ENCODE results near the gene PRIMA1.

DNA sequence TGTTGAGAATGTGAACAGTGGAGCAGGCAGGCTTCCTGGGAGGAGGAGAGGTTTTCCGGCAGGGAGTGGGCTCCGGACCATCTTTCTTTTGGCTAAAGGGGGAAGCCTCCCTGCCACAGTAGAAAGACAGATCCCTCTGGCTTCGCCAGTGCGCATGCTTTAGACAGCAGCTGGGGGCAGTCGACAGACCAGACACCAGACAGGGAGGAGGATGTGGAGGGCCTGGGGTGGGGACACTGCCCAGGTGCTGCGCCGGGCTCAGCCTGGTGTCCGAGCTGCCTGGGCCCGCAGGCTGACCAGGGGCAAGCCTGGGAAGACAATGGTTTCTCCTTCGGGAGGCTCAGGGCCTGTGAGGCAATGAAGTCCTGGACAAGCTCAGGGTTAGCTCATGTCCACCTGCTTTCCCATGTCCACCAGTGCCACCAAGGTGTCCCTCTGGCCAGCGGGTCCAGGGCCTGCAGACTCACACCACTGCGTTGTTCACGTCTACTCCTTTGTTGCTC lies 67.3 kb downstream of the PRIMA1 start:
- TF ChIP-seq JUN (CRISPR knock-in tag; IDR thresholded peaks at IDR 0.05) (no peak), NFYB (CRISPR knock-in tag; conservative IDR thresholded peaks at IDR 0.05; ENCODE audit: low read depth) (no peak), SP1 (CRISPR knock-in tag; conservative IDR thresholded peaks at IDR 0.05) (no peak), IRF2 (CRISPR knock-in tag; IDR thresholded peaks at IDR 0.05; ENCODE audit: borderline replicate concordance, low read depth) (no peak), ZNF263 (CRISPR knock-in tag; IDR thresholded peaks at IDR 0.05; ENCODE audit: low read depth) (no peak), CREB1 (CRISPR knock-in tag; IDR thresholded peaks at IDR 0.05) (no peak), KAT7 (CRISPR knock-in tag; IDR thresholded peaks at IDR 0.05; ENCODE audit: borderline replicate concordance) (no peak), TEAD4 (CRISPR knock-in tag; IDR thresholded peaks at IDR 0.05) (no peak), FOXJ3 (CRISPR knock-in tag; IDR thresholded peaks at IDR 0.05; ENCODE audit: borderline replicate concordance) (no peak)
- TF ChIP-seq, protein P1, sequence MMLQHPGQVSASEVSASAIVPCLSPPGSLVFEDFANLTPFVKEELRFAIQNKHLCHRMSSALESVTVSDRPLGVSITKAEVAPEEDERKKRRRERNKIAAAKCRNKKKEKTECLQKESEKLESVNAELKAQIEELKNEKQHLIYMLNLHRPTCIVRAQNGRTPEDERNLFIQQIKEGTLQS (CRISPR knock-in tag; conservative IDR thresholded peaks at IDR 0.05) = no peak
- TF ChIP-seq, protein P2, sequence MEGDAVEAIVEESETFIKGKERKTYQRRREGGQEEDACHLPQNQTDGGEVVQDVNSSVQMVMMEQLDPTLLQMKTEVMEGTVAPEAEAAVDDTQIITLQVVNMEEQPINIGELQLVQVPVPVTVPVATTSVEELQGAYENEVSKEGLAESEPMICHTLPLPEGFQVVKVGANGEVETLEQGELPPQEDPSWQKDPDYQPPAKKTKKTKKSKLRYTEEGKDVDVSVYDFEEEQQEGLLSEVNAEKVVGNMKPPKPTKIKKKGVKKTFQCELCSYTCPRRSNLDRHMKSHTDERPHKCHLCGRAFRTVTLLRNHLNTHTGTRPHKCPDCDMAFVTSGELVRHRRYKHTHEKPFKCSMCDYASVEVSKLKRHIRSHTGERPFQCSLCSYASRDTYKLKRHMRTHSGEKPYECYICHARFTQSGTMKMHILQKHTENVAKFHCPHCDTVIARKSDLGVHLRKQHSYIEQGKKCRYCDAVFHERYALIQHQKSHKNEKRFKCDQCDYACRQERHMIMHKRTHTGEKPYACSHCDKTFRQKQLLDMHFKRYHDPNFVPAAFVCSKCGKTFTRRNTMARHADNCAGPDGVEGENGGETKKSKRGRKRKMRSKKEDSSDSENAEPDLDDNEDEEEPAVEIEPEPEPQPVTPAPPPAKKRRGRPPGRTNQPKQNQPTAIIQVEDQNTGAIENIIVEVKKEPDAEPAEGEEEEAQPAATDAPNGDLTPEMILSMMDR (IDR thresholded peaks at IDR 0.05) = no peak
- TF ChIP-seq, protein P3, sequence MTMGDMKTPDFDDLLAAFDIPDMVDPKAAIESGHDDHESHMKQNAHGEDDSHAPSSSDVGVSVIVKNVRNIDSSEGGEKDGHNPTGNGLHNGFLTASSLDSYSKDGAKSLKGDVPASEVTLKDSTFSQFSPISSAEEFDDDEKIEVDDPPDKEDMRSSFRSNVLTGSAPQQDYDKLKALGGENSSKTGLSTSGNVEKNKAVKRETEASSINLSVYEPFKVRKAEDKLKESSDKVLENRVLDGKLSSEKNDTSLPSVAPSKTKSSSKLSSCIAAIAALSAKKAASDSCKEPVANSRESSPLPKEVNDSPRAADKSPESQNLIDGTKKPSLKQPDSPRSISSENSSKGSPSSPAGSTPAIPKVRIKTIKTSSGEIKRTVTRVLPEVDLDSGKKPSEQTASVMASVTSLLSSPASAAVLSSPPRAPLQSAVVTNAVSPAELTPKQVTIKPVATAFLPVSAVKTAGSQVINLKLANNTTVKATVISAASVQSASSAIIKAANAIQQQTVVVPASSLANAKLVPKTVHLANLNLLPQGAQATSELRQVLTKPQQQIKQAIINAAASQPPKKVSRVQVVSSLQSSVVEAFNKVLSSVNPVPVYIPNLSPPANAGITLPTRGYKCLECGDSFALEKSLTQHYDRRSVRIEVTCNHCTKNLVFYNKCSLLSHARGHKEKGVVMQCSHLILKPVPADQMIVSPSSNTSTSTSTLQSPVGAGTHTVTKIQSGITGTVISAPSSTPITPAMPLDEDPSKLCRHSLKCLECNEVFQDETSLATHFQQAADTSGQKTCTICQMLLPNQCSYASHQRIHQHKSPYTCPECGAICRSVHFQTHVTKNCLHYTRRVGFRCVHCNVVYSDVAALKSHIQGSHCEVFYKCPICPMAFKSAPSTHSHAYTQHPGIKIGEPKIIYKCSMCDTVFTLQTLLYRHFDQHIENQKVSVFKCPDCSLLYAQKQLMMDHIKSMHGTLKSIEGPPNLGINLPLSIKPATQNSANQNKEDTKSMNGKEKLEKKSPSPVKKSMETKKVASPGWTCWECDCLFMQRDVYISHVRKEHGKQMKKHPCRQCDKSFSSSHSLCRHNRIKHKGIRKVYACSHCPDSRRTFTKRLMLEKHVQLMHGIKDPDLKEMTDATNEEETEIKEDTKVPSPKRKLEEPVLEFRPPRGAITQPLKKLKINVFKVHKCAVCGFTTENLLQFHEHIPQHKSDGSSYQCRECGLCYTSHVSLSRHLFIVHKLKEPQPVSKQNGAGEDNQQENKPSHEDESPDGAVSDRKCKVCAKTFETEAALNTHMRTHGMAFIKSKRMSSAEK (CRISPR knock-in tag; IDR thresholded peaks at IDR 0.05; ENCODE audit: borderline replicate concordance) = no peak
- TF ChIP-seq, protein P4, sequence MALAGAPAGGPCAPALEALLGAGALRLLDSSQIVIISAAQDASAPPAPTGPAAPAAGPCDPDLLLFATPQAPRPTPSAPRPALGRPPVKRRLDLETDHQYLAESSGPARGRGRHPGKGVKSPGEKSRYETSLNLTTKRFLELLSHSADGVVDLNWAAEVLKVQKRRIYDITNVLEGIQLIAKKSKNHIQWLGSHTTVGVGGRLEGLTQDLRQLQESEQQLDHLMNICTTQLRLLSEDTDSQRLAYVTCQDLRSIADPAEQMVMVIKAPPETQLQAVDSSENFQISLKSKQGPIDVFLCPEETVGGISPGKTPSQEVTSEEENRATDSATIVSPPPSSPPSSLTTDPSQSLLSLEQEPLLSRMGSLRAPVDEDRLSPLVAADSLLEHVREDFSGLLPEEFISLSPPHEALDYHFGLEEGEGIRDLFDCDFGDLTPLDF (CRISPR knock-in tag; IDR thresholded peaks at IDR 0.05) = no peak
